PC-9 (cell line): ENCODE results near the gene SUOX. TPM values are rescaled to one million over a fixed set of nuclear protein-coding genes. Genes with fewer than 3 reads are reported as not detected.

ENCODE experiments used
- BruUV-seq: library from RNA; stranded (reverse); fragments of 400-500 nt; replicated peaks from 2 replicates; lab custom pipeline; 2021; lab: Mats Ljungman, UMichigan
- CTCF ChIA-PET: fragments of 300-600 bp; sonication (Branson Sonifier 250); formaldehyde crosslinking; loops from one replicate; lab custom pipeline; 2022; ENCODE audit warnings: antibody characterized with exemption; lab: Charles Lee
- POLR2A ChIA-PET: fragments of 300-600 bp; sonication (Branson Sonifier 250); formaldehyde crosslinking; loops from one replicate; lab custom pipeline; 2022; ENCODE audit warnings: antibody characterized with exemption; ENCODE audit not compliant: unreplicated experiment; lab: Charles Lee
- DNase-seq, 2 experiments: peaks; one replicate each; pipeline versions ENCODE4 v3.0.0 to v3.0.0-alpha.2; 2015 to 2022; ENCODE audit warnings: mixed read lengths in 1 of 2
- H2AFZ ChIP-seq: fragments of 200-600 bp; sonication (generic); 2 replicates; pipeline ENCODE4 v1.8.1; 2017; ENCODE audit warnings: antibody characterized with exemption
- H3F3A ChIP-seq: fragments of 200-600 bp; sonication (generic); 2 replicates; pipeline ENCODE4 v1.8.1; 2017; ENCODE audit warnings: antibody characterized with exemption, mild to moderate bottlenecking, low read depth; ENCODE audit not compliant: insufficient read depth
- H3K27ac ChIP-seq: fragments of 200-600 bp; sonication (generic); 2 replicates; pipeline ENCODE4 v1.6.1; 2016; ENCODE audit warnings: mixed run types
- H3K27me3 ChIP-seq: fragments of 200-600 bp; sonication (generic); 2 replicates; pipeline ENCODE4 v1.6.1; 2016; ENCODE audit warnings: low read depth, mixed run types; ENCODE audit not compliant: insufficient read depth
- H3K36me3 ChIP-seq: fragments of 200-600 bp; sonication (generic); 2 replicates; pipeline ENCODE4 v1.6.1; 2016; ENCODE audit warnings: low read depth, mixed run types
- H3K4me1 ChIP-seq: fragments of 200-600 bp; sonication (generic); replicated peaks from 2 replicates; pipeline ENCODE4 v1.6.1; 2016; ENCODE audit warnings: mixed run types; ENCODE audit not compliant: insufficient read depth
- H3K4me2 ChIP-seq: fragments of 200-600 bp; sonication (generic); 2 replicates; pipeline ENCODE4 v1.6.1; 2017; ENCODE audit warnings: mixed run types
- H3K4me3 ChIP-seq: fragments of 200-600 bp; sonication (generic); 2 replicates; pipeline ENCODE4 v1.6.1; 2016; ENCODE audit warnings: mixed run types
- H3K79me2 ChIP-seq: fragments of 200-600 bp; sonication (generic); 2 replicates; pipeline ENCODE4 v1.6.1; 2017; ENCODE audit warnings: low read depth, mixed run types
- H3K9me2 ChIP-seq: fragments of 200-600 bp; sonication (generic); 2 replicates; pipeline ENCODE4 v1.8.1; 2017; ENCODE audit warnings: mild to moderate bottlenecking; ENCODE audit not compliant: insufficient read depth
- H3K9me3 ChIP-seq: fragments of 200-600 bp; sonication (generic); 2 replicates; pipeline ENCODE4 v1.8.1; 2016; ENCODE audit warnings: low read depth; ENCODE audit not compliant: insufficient read depth
- H4K20me1 ChIP-seq: fragments of 200-600 bp; sonication (generic); 2 replicates; pipeline ENCODE4 v1.8.1; 2017; ENCODE audit not compliant: insufficient read depth
- CTCF ChIP-seq: fragments of 200-600 bp; sonication (generic); conservative IDR thresholded peaks from 2 replicates; pipeline ENCODE4 v1.6.1; 2017; ENCODE audit warnings: mixed run types, antibody characterized with exemption, mild to moderate bottlenecking, moderate library complexity
- EZH2 ChIP-seq: fragments of 200-600 bp; sonication (generic); IDR thresholded peaks from 2 replicates; pipeline ENCODE4 v1.8.0; 2017; ENCODE audit warnings: antibody characterized with exemption, low read depth
- intact Hi-C: fragments of 100-400 bp; cut with micrococcal nuclease; formaldehyde crosslinking; loops from one replicate; pipeline ENCODE4 v1.10.0; 2022; ENCODE audit not compliant: unreplicated experiment
- total RNA-seq: library from RNA; stranded (reverse); gene quantifications from 2 replicates; pipeline ENCODE4 v1.2.3, GENCODE V29; 2021

SUOX gene
- total RNA-seq, 1 experiment from 2014 or later, result 22.7 TPM

- CTCF ChIA-PET, result no interaction called here
- Histone ChIP-seq H3F3A (peaks cover 12% of the 10 kb centered on the region; the same call in 1 of the 2 replicates), H3K4me2 (no peak overlapping the region), H3K27me3 (no peaks in the 10 kb centered on the region), H2AFZ (no peak overlapping the region), H3K79me2 (no peaks in the 10 kb centered on the region), H3K27ac (no peak overlapping the region), H3K9me2 (no peaks in the 10 kb centered on the region; the same call in 1 of the 2 replicates), H3K9me3 (no peaks in the 10 kb centered on the region), H3K4me1 (peaks cover 10% of the 10 kb centered on the region), H3K36me3 (no peaks in the 10 kb centered on the region), H3K4me3 (no peak overlapping the region), H4K20me1 (no peaks in the 10 kb centered on the region)
- no peak for TF ChIP-seq CTCF
- no peak for TF ChIP-seq EZH2
- no peak for DNase-seq
- no TSS peak for BruUV-seq
- intact Hi-C loops, result no loop called here
- POLR2A ChIA-PET, result no interaction called here
Observed at GRCh38 chr12:56011509-56012090, 14.5 kb downstream of the SUOX start.

GRCh38 chr12:56013482-56013881, 16.4 kb downstream of the SUOX start:
- H3F3A ChIP-seq, result no peaks in the 10 kb centered on the region
- H3K36me3 ChIP-seq, result no peaks in the 10 kb centered on the region
- H3K4me2 ChIP-seq, result no peak overlapping the region
- BruUV-seq, result no TSS peak
- no peaks in the 10 kb centered on the region for H3K79me2 ChIP-seq
- no peaks in the 10 kb centered on the region; the same call in 1 of the 2 replicates for H3K9me2 ChIP-seq
- H4K20me1 ChIP-seq, result no peaks in the 10 kb centered on the region
- DNase-seq, result no peak
- intact Hi-C loops, result no loop called here
- ChIA-PET CTCF (no interaction called here), POLR2A (no interaction called here)
- peaks cover 10% of the 10 kb centered on the region for H3K4me1 ChIP-seq
- H3K27ac ChIP-seq, result no peak overlapping the region
- no peak overlapping the region for H2AFZ ChIP-seq
- H3K9me3 ChIP-seq, result no peaks in the 10 kb centered on the region
- no peaks in the 10 kb centered on the region for H3K27me3 ChIP-seq
- H3K4me3 ChIP-seq, result no peak overlapping the region
- TF ChIP-seq EZH2, result no peak
- no peak for TF ChIP-seq CTCF

DNA sequence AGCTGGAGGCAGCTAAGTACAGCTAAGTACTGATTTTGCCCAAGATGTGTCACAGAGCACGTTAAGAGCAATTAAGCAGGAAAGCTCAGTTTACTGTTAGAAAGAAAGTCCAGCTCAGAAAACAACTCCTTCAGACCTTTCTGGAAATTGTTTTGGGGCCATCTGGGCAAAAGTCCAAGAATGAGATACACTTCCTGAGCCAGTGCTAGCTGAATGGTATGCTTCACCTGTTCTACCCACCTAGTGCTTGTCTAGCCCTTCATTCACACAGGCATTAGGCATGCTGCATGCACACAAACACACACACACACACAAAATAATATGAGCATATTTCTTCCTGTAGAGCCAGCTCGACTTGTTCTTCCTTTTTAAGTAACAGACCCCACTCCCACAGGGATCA, 17.1 kb downstream of the SUOX start:
- Histone ChIP-seq H4K20me1 (no peaks in the 10 kb centered on the region), H3K36me3 (no peaks in the 10 kb centered on the region), H3K4me3 (no peak overlapping the region), H3K27me3 (no peaks in the 10 kb centered on the region), H3K4me1 (peaks cover 10% of the 10 kb centered on the region), H3K27ac (no peak overlapping the region), H3K4me2 (no peak overlapping the region), H3K9me3 (no peaks in the 10 kb centered on the region), H3K9me2 (no peaks in the 10 kb centered on the region; the same call in 1 of the 2 replicates), H2AFZ (no peak overlapping the region), H3K79me2 (no peaks in the 10 kb centered on the region), H3F3A (no peaks in the 10 kb centered on the region)
- POLR2A ChIA-PET, result interaction anchor here (0.5 to 0.6 kb wide), 3 partner anchors 15 to 476 kb away, joined by 5 to 13 read pairs (median 5); no protein-coding TSS in a partner anchor
- peak in 1 of 2 experiments; percentile 15 for DNase-seq
- CTCF ChIA-PET, result interaction anchor here (0.6 kb wide), 2 partner anchors 18 to 61 kb away, joined by 3 read pairs; no protein-coding TSS in a partner anchor
- TF ChIP-seq EZH2 (no peak), CTCF (no peak)
- intact Hi-C loops, result no loop called here
- BruUV-seq, result no TSS peak
